SK-N-SH treated with all-trans-retinoic acid at 6 μM for 48 hours (cell line): Measurements from ENCODE around the gene TTBK1.

ENCODE experiments used
- ATAC-seq: fragments of 200-7000 bp; cut with Tn5 transposase; 3 replicates; pipeline ENCODE4 v1.9.1; 2020; ENCODE audit warnings: mild to moderate bottlenecking, moderate library complexity
- BACH2 ChIP-seq: fragments of 250-450 bp; sonication (Bioruptor Pico); IDR thresholded peaks from 2 replicates; pipeline ENCODE4 v1.9.0; 2021; ENCODE audit warnings: mild to moderate bottlenecking, borderline replicate concordance
- CSDC2 ChIP-seq: fragments of 250-450 bp; sonication (Bioruptor Pico); IDR thresholded peaks from 2 replicates; pipeline ENCODE4 v1.5.0; 2020; ENCODE audit warnings: mild to moderate bottlenecking, moderate library complexity
- ISL1 ChIP-seq: fragments of 250-450 bp; sonication (Bioruptor Pico); IDR thresholded peaks from 2 replicates; pipeline ENCODE4 v2.1.2; 2022; ENCODE audit warnings: mild to moderate bottlenecking, moderate library complexity
- PPARA ChIP-seq: fragments of 250-450 bp; sonication (Bioruptor Pico); IDR thresholded peaks from 2 replicates; pipeline ENCODE4 v1.5.0; 2020; ENCODE audit warnings: mild to moderate bottlenecking, borderline replicate concordance
- RARB ChIP-seq: fragments of 250-450 bp; sonication (Bioruptor Pico); IDR thresholded peaks from 2 replicates; pipeline ENCODE4 v1.8.0; 2021; ENCODE audit warnings: mild to moderate bottlenecking, moderate library complexity
- TOX ChIP-seq: fragments of 250-450 bp; sonication (Bioruptor Pico); IDR thresholded peaks from 2 replicates; pipeline ENCODE4 v1.8.0; 2021; ENCODE audit warnings: mild to moderate bottlenecking, moderate library complexity, borderline replicate concordance
- ZC3H10 ChIP-seq: fragments of 250-450 bp; sonication (Bioruptor Pico); IDR thresholded peaks from 2 replicates; pipeline ENCODE4 v1.5.1; 2021; ENCODE audit warnings: mild to moderate bottlenecking, moderate library complexity
- ZFP30 ChIP-seq: fragments of 450-650 bp; formaldehyde crosslinking; IDR thresholded peaks from 2 replicates; pipeline ENCODE4 v1.5.0; 2022; ENCODE audit warnings: mild to moderate bottlenecking, moderate library complexity
- ZNF565 ChIP-seq: fragments of 450-650 bp; formaldehyde crosslinking; conservative IDR thresholded peaks from 2 replicates; pipeline ENCODE4 v1.5.0; 2020; ENCODE audit warnings: low read depth, mild to moderate bottlenecking, moderate library complexity
- ZNF70 ChIP-seq: fragments of 450-650 bp; formaldehyde crosslinking; IDR thresholded peaks from 2 replicates; pipeline ENCODE4 v1.5.0; 2020; ENCODE audit warnings: mild to moderate bottlenecking, moderate library complexity
- ZNF8 ChIP-seq: fragments of 450-650 bp; formaldehyde crosslinking; IDR thresholded peaks from 2 replicates; pipeline ENCODE4 v1.5.0; 2020; ENCODE audit warnings: mild to moderate bottlenecking, moderate library complexity
- TF ChIP-seq, protein P1 (sequence below): fragments of 250-450 bp; sonication (Bioruptor Pico); IDR thresholded peaks from 2 replicates; pipeline ENCODE4 v1.8.0; 2021; ENCODE audit warnings: low read depth, mild to moderate bottlenecking, moderate library complexity, borderline replicate concordance
- TF ChIP-seq, protein P2 (sequence below): fragments of 250-450 bp; sonication (Bioruptor Pico); IDR thresholded peaks from 2 replicates; pipeline ENCODE4 v1.5.1; 2020; ENCODE audit warnings: low read depth, mild to moderate bottlenecking, moderate library complexity
- TF ChIP-seq, protein P3 (sequence below): fragments of 250-450 bp; sonication (Bioruptor Pico); IDR thresholded peaks from 2 replicates; pipeline ENCODE4 v1.5.0; 2020; ENCODE audit warnings: mild to moderate bottlenecking, moderate library complexity
- TF ChIP-seq, protein P4 (sequence below): fragments of 250-450 bp; sonication (Bioruptor Pico); IDR thresholded peaks from 2 replicates; pipeline ENCODE4 v1.5.1; 2021; ENCODE audit warnings: mild to moderate bottlenecking, moderate library complexity
- TF ChIP-seq, protein P5 (sequence below): fragments of 250-450 bp; sonication (Bioruptor Pico); IDR thresholded peaks from 2 replicates; pipeline ENCODE4 v1.8.0; 2020; ENCODE audit warnings: mild to moderate bottlenecking, moderate library complexity, borderline replicate concordance

TTBK1 gene

DNA sequence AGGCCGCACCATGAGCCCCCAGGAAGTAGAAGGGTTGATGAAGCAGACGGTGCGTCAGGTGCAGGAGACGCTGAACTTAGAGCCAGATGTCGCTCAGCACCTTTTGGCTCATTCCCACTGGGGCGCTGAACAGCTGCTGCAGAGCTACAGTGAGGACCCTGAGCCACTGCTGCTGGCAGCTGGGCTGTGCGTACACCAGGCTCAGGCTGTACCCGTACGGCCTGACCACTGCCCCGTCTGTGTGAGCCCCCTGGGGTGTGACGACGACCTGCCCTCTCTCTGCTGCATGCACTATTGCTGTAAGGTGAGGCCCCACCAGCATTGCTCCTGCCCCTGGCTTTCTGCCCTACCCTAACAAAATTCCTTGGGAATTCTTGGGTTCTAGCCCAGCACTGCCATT is 27.1 kb upstream of the TTBK1 start (continued):
- TF ChIP-seq, protein P1, sequence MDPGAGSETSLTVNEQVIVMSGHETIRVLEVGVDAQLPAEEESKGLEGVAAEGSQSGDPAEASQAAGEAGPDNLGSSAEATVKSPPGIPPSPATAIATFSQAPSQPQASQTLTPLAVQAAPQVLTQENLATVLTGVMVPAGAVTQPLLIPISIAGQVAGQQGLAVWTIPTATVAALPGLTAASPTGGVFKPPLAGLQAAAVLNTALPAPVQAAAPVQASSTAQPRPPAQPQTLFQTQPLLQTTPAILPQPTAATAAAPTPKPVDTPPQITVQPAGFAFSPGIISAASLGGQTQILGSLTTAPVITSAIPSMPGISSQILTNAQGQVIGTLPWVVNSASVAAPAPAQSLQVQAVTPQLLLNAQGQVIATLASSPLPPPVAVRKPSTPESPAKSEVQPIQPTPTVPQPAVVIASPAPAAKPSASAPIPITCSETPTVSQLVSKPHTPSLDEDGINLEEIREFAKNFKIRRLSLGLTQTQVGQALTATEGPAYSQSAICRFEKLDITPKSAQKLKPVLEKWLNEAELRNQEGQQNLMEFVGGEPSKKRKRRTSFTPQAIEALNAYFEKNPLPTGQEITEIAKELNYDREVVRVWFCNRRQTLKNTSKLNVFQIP (CRISPR knock-in tag), result no peak
- TF ChIP-seq RARB (CRISPR knock-in tag), result no peak
- TF ChIP-seq, protein P2, sequence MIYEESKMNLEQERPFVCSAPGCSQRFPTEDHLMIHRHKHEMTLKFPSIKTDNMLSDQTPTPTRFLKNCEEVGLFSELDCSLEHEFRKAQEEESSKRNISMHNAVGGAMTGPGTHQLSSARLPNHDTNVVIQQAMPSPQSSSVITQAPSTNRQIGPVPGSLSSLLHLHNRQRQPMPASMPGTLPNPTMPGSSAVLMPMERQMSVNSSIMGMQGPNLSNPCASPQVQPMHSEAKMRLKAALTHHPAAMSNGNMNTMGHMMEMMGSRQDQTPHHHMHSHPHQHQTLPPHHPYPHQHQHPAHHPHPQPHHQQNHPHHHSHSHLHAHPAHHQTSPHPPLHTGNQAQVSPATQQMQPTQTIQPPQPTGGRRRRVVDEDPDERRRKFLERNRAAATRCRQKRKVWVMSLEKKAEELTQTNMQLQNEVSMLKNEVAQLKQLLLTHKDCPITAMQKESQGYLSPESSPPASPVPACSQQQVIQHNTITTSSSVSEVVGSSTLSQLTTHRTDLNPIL (CRISPR knock-in tag), result no peak
- no peak for TF ChIP-seq BACH2

DNA sequence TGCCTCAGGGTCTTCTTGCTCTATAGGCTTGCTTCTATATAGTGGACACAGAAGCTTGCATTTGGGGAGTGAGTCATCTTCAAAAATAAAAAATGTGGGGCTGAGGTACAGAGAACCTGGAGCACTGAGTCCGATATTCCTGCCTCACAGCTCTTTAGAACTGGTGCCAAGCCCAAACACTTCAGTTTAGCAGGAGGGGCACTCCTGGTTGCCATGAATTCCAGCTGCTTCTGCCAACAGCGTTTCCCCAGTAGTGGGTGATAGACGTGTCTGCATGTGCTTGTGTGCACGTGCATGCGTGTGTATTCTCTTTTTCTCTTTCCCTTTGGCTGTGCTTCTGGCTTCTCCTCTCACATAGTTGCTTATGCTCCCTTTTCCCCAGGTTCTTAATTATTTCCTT is 25.9 kb upstream of the TTBK1 start:
- TF ChIP-seq, protein P2 (CRISPR knock-in tag), result no peak
- TF ChIP-seq PPARA (CRISPR knock-in tag) (no peak), ZNF8 (no peak)
- ATAC-seq, result no peak

DNA sequence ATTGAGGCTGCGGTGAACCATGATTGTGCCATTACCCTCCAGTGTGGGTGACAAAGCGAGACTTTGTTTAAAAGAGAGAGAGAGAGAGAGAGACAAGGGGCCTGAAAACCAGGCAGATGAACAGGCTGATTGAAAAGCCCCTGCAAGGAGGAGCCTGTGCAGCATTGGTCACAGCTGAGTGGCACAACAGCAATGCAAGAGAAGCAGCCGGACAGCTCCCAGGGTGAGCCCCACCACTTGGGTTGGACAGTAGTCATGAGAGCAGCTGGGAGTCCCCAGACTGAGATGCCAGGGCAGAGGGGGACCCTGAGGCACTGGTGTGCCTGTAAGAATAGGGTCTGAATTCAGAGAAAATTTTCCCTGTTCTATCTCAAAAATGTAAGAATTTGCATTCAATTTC is 24.2 kb upstream of the TTBK1 start:
- ATAC-seq, result no peak
- TF ChIP-seq TOX (CRISPR knock-in tag) (no peak), ZNF565 (CRISPR knock-in tag) (no peak), ZFP30 (CRISPR knock-in tag) (no peak), CSDC2 (CRISPR knock-in tag) (no peak), ZNF70 (no peak), BACH2 (no peak), ZC3H10 (CRISPR knock-in tag) (no peak)
- TF ChIP-seq, protein P3, sequence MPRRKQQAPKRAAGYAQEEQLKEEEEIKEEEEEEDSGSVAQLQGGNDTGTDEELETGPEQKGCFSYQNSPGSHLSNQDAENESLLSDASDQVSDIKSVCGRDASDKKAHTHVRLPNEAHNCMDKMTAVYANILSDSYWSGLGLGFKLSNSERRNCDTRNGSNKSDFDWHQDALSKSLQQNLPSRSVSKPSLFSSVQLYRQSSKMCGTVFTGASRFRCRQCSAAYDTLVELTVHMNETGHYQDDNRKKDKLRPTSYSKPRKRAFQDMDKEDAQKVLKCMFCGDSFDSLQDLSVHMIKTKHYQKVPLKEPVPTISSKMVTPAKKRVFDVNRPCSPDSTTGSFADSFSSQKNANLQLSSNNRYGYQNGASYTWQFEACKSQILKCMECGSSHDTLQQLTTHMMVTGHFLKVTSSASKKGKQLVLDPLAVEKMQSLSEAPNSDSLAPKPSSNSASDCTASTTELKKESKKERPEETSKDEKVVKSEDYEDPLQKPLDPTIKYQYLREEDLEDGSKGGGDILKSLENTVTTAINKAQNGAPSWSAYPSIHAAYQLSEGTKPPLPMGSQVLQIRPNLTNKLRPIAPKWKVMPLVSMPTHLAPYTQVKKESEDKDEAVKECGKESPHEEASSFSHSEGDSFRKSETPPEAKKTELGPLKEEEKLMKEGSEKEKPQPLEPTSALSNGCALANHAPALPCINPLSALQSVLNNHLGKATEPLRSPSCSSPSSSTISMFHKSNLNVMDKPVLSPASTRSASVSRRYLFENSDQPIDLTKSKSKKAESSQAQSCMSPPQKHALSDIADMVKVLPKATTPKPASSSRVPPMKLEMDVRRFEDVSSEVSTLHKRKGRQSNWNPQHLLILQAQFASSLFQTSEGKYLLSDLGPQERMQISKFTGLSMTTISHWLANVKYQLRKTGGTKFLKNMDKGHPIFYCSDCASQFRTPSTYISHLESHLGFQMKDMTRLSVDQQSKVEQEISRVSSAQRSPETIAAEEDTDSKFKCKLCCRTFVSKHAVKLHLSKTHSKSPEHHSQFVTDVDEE, result no peak
- TF ChIP-seq, protein P4, sequence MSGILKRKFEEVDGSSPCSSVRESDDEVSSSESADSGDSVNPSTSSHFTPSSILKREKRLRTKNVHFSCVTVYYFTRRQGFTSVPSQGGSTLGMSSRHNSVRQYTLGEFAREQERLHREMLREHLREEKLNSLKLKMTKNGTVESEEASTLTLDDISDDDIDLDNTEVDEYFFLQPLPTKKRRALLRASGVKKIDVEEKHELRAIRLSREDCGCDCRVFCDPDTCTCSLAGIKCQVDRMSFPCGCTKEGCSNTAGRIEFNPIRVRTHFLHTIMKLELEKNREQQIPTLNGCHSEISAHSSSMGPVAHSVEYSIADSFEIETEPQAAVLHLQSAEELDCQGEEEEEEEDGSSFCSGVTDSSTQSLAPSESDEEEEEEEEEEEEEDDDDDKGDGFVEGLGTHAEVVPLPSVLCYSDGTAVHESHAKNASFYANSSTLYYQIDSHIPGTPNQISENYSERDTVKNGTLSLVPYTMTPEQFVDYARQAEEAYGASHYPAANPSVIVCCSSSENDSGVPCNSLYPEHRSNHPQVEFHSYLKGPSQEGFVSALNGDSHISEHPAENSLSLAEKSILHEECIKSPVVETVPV (CRISPR knock-in tag), result no peak

DNA sequence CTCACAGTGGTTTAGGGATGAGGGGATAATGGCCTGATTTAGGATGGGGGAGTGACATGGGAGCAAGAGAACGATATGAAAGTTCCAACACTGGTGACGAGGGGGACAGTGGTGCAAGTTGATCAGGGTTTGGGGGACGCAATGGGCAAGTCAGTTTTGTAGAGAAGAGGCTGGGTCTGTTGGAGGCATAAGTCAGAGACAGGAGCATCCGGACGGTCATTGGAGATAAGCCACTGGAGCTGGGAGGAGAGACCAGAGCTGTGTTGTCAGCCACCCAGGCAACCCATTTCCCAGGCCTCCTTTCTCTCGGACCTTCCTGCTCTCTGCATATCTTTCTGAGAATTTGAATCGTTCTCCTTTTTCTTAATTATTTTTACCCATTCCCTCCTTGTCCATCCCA is 23.5 kb upstream of the TTBK1 start:
- ATAC-seq, result no peak
- TF ChIP-seq, protein P5, sequence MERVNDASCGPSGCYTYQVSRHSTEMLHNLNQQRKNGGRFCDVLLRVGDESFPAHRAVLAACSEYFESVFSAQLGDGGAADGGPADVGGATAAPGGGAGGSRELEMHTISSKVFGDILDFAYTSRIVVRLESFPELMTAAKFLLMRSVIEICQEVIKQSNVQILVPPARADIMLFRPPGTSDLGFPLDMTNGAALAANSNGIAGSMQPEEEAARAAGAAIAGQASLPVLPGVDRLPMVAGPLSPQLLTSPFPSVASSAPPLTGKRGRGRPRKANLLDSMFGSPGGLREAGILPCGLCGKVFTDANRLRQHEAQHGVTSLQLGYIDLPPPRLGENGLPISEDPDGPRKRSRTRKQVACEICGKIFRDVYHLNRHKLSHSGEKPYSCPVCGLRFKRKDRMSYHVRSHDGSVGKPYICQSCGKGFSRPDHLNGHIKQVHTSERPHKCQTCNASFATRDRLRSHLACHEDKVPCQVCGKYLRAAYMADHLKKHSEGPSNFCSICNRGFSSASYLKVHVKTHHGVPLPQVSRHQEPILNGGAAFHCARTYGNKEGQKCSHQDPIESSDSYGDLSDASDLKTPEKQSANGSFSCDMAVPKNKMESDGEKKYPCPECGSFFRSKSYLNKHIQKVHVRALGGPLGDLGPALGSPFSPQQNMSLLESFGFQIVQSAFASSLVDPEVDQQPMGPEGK (CRISPR knock-in tag), result no peak
- TF ChIP-seq, protein P1 (CRISPR knock-in tag), result no peak
- TF ChIP-seq BACH2, result no peak
- TF ChIP-seq ISL1, result no peak
- TF ChIP-seq, all 23 proteins: peak for 0
